Measurements from ENCODE around the gene TPMT. TPM values are rescaled to one million over a fixed set of nuclear protein-coding genes. Genes with fewer than 3 reads are reported as not detected.

The TPMT gene
- total and polyA plus RNA-seq, 2 of the 13 experiments (the other 11 are each of a cell fraction or from before 2014, with no cell fraction given), result 11.1 to 22.8 TPM

DNA sequence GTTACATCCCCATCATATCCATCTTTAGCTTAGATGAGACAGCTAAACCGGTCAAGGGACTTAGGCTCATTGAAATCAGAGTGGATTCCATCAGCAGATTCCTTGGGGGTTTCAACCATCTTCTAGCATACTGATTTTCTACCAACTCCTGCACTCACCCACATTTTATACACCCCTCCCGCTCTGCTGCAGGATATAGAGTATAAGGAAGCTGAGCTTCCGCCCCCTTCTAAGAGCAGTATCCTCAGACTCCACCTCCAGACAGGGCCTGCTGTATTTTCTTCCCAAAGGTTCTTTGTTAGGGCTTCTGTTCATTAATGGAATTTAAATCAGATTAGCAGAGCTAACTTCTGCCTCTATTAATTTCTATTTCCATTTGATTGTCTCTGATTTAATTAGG lies 22.5 kb downstream of the TPMT start:
- H3K9ac ChIP-seq (ENCODE audit: insufficient read depth, low read depth, low read length), result no peak overlapping the region
- no peak overlapping the region for H3K27ac ChIP-seq (ENCODE audit: extremely low read length, insufficient read depth, low read length)
- H2AFZ ChIP-seq (ENCODE audit: low read length), result no peak overlapping the region
- H4K20me1 ChIP-seq (ENCODE audit: insufficient read depth, low read length), result no peaks in the 10 kb centered on the region
- H3K4me2 ChIP-seq (ENCODE audit: low read depth, low read length), result no peak overlapping the region
- no peaks in the 10 kb centered on the region for H3K79me2 ChIP-seq (ENCODE audit: insufficient read depth, low read length)
- ChIA-PET CTCF (ENCODE audit: low intra/inter-chr PET ratio, low total read pairs) (no interaction called here), POLR2A (no interaction called here)
- DNase-seq (ENCODE audit: low spot score) (no peak), FAIRE-seq (no peak), ATAC-seq (no peak)
- in situ Hi-C loops (cut with HindIII; ENCODE audit: extremely low pct_ligation_motif_present, low pct_unique_long_range_greater_than_20kb), result no loop called here
- H3K27me3 ChIP-seq (ENCODE audit: control insufficient read depth in 1 of 2, insufficient read depth in 2 of 2, low read length in 2 of 2), result no peaks in the 10 kb centered on the region
- no peaks in the 10 kb centered on the region for H3K4me1 ChIP-seq (ENCODE audit: insufficient read depth, low read length)
- intact Hi-C loops (cut with micrococcal nuclease; ENCODE audit: unreplicated experiment), result no loop called here
- H3K36me3 ChIP-seq (replicated peaks in 1 of 2; ENCODE audit: control insufficient read depth in 1 of 2, insufficient read depth in 2 of 2, low read length in 2 of 2), result peaks cover 1 to 17% of the 10 kb centered on the region in 2 experiments; a peak in 2 of 5 replicates
- H3K4me3 ChIP-seq (replicated peaks in 1 of 3; ENCODE audit: insufficient read depth in 1 of 3, low read depth in 2 of 3, low read length in 3 of 3), result no peak overlapping the region
- 99% methylated on average over 3 of the region's 3 CpGs for WGBS (ENCODE audit: low lambda C conversion rate)
- no peak for TF ChIP-seq RBFOX2 (IDR thresholded peaks at IDR 0.05; ENCODE audit: low read depth, low read length)
- TF ChIP-seq SOX5 (CRISPR knock-in tag; IDR thresholded peaks at IDR 0.05; ENCODE audit: borderline replicate concordance), result no peak
- no peak for TF ChIP-seq PAWR (CRISPR knock-in tag; IDR thresholded peaks at IDR 0.05; ENCODE audit: borderline replicate concordance)
- no peak for TF ChIP-seq ZNF850 (CRISPR knock-in tag; conservative IDR thresholded peaks at IDR 0.05)
- TF ChIP-seq HMGXB4 (CRISPR knock-in tag; IDR thresholded peaks at IDR 0.05; ENCODE audit: borderline replicate concordance in 1 of 2, low read depth in 1 of 2), result no peak
- no peak for TF ChIP-seq NPAS2 (CRISPR knock-in tag; IDR thresholded peaks at IDR 0.05; ENCODE audit: borderline replicate concordance)
- no peak for TF ChIP-seq PCBP1 (IDR thresholded peaks at IDR 0.05; ENCODE audit: borderline replicate concordance, low read depth, low read length)
- TF ChIP-seq ZNF430 (CRISPR knock-in tag; IDR thresholded peaks at IDR 0.05), result no peak
- TF ChIP-seq ZNF180 (CRISPR knock-in tag; IDR thresholded peaks at IDR 0.05; ENCODE audit: borderline replicate concordance, low read depth), result no peak
- TF ChIP-seq ZNF224 (CRISPR knock-in tag; IDR thresholded peaks at IDR 0.05), result no peak
- no peak for TF ChIP-seq ZBTB14 (CRISPR knock-in tag; IDR thresholded peaks at IDR 0.05)
- no peak for TF ChIP-seq TCF12 (IDR thresholded peaks at IDR 0.05)
- no peak for TF ChIP-seq TCF12 (CRISPR knock-in tag; IDR thresholded peaks at IDR 0.05)
- no peak for TF ChIP-seq ZBTB42 (CRISPR knock-in tag; IDR thresholded peaks at IDR 0.05)
- TF ChIP-seq, protein P1, sequence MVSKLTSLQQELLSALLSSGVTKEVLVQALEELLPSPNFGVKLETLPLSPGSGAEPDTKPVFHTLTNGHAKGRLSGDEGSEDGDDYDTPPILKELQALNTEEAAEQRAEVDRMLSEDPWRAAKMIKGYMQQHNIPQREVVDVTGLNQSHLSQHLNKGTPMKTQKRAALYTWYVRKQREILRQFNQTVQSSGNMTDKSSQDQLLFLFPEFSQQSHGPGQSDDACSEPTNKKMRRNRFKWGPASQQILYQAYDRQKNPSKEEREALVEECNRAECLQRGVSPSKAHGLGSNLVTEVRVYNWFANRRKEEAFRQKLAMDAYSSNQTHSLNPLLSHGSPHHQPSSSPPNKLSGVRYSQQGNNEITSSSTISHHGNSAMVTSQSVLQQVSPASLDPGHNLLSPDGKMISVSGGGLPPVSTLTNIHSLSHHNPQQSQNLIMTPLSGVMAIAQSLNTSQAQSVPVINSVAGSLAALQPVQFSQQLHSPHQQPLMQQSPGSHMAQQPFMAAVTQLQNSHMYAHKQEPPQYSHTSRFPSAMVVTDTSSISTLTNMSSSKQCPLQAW (CRISPR knock-in tag; IDR thresholded peaks at IDR 0.05), result no peak
- TF ChIP-seq, protein P2, sequence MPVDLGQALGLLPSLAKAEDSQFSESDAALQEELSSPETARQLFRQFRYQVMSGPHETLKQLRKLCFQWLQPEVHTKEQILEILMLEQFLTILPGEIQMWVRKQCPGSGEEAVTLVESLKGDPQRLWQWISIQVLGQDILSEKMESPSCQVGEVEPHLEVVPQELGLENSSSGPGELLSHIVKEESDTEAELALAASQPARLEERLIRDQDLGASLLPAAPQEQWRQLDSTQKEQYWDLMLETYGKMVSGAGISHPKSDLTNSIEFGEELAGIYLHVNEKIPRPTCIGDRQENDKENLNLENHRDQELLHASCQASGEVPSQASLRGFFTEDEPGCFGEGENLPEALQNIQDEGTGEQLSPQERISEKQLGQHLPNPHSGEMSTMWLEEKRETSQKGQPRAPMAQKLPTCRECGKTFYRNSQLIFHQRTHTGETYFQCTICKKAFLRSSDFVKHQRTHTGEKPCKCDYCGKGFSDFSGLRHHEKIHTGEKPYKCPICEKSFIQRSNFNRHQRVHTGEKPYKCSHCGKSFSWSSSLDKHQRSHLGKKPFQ (CRISPR knock-in tag; IDR thresholded peaks at IDR 0.05; ENCODE audit: insufficient replicate concordance), result no peak
- H3K9me3 ChIP-seq (ENCODE audit: low read length), result no peaks in the 10 kb centered on the region
- BruUV-seq (replicated peaks), result no TSS peak

Measured in HepG2 (cell line).